B cell (primary cell): ENCODE measurements around the gene TEFM. TPM values are rescaled to one million over a fixed set of nuclear protein-coding genes. Genes with fewer than 3 reads are reported as not detected.
"Not testable (repeated sequence)": the region's sequence is repeated elsewhere in the genome, so short reads cannot be mapped to it uniquely, and the experiment has no call there.

Experiments
- ATAC-seq: fragments of 200-7000 bp; cut with Tn5 transposase; one replicate; pipeline ENCODE4 v1.10.0; 2021; ENCODE audit warnings: low read depth, mild to moderate bottlenecking, moderate number of reproducible peaks, moderate library complexity
- CTCF ChIA-PET: fragments of 350-600 bp; sonication (Branson Sonifier 250); formaldehyde crosslinking; loops from one replicate; lab custom pipeline; 2021; ENCODE audit warnings: antibody characterized with exemption, inconsistent platforms; lab: Charles Lee
- POLR2A ChIA-PET: fragments of 350-600 bp; sonication (Branson Sonifier 250); formaldehyde crosslinking; loops from one replicate; lab custom pipeline; 2021; ENCODE audit warnings: antibody characterized with exemption; lab: Charles Lee
- DNase-seq: peaks from one replicate; pipeline ENCODE4 v3.0.0; 2013
- H2AFZ ChIP-seq: 2 replicates; pipeline ENCODE4 v1.6.1; 2012; ENCODE audit warnings: mild to moderate bottlenecking, low read depth, low read length; ENCODE audit not compliant: insufficient read depth, poor library complexity, severe bottlenecking
- H3K27ac ChIP-seq, 2 donors: 1 replicate in 1 of 2; 2 replicates in 1 of 2; pipeline ENCODE4 v1.5.1; 2012 to 2013; ENCODE audit warnings: low read length in 2 of 2, mild to moderate bottlenecking in 2 of 2, moderate library complexity in 1 of 2
- H3K27me3 ChIP-seq, 4 experiments: fragments of 200-600 bp in 1 of 4; sonication (generic) in 1 of 4; replicated peaks in 1 of 4; 1 replicate in 2 of 4; 2 replicates in 2 of 4; pipeline versions ENCODE4 v1.6.1 to v1.7.0; 2013 to 2016; ENCODE audit warnings: low read length in 3 of 4, mild to moderate bottlenecking in 2 of 4, mixed read lengths in 1 of 4, moderate library complexity in 1 of 4; ENCODE audit not compliant: insufficient read depth in 4 of 4, control insufficient read depth in 3 of 4; ENCODE audit errors: control extremely low read depth in 1 of 4
- H3K36me3 ChIP-seq, 2 experiments: replicated peaks in 1 of 2; 1 replicate in 1 of 2; 2 replicates in 1 of 2; pipeline versions ENCODE4 v1.6.1 to v1.7.1; 2013; ENCODE audit warnings: low read length in 1 of 2; ENCODE audit not compliant: insufficient read depth in 2 of 2, control insufficient read depth in 1 of 2; ENCODE audit errors: control extremely low read depth in 1 of 2, extremely low read depth in 1 of 2
- H3K4me1 ChIP-seq, 2 donors: fragments of 200-600 bp in 1 of 2; sonication (generic) in 1 of 2; 1 replicate in 1 of 2; 2 replicates in 1 of 2; pipeline versions ENCODE4 v1.5.1 to v1.6.1; 2013 to 2017; ENCODE audit warnings: low read length in 2 of 2; ENCODE audit not compliant: control insufficient read depth in 2 of 2, insufficient read depth in 2 of 2
- H3K4me2 ChIP-seq: replicated peaks from 2 replicates; pipeline ENCODE3; 2012; ENCODE audit warnings: mild to moderate bottlenecking, low read depth, low read length; ENCODE audit not compliant: poor library complexity, severe bottlenecking
- H3K4me3 ChIP-seq, 5 experiments: fragments of 200-600 bp in 1 of 5; sonication (generic) in 1 of 5; 1 replicate in 3 of 5; 2 replicates in 2 of 5; pipeline versions ENCODE4 v1.5.1 to v1.7.0; 2011 to 2016; ENCODE audit warnings: low read length in 4 of 5, mild to moderate bottlenecking in 4 of 5, low read depth in 2 of 5, control low read depth in 1 of 5, moderate library complexity in 1 of 5; ENCODE audit not compliant: insufficient read depth in 1 of 5; ENCODE audit errors: control extremely low read depth in 1 of 5, extremely low read depth in 1 of 5
- H3K79me2 ChIP-seq: fragments of 200-600 bp; sonication (generic); one replicate; pipeline ENCODE4 v1.6.0; 2016; ENCODE audit warnings: low read length; ENCODE audit not compliant: control insufficient read depth, insufficient read depth
- H3K9ac ChIP-seq: fragments of 200-600 bp; sonication (generic); 2 replicates; pipeline ENCODE4 v1.6.1; 2017; ENCODE audit warnings: mild to moderate bottlenecking, low read length, moderate library complexity
- H3K9me3 ChIP-seq, 3 donors: one replicate each; pipeline versions ENCODE4 v1.6.1 to v1.7.1; 2013; ENCODE audit warnings: low read length in 2 of 3; ENCODE audit not compliant: control insufficient read depth in 2 of 3, insufficient read depth in 1 of 3; ENCODE audit errors: control extremely low read depth in 1 of 3
- H4K20me1 ChIP-seq: 2 replicates; pipeline ENCODE4 v1.6.0; 2012; ENCODE audit warnings: mild to moderate bottlenecking, low read length; ENCODE audit not compliant: insufficient read depth, control insufficient read depth, poor library complexity, severe bottlenecking
- H3K27ac Mint-ChIP-seq: one replicate; pipeline ENCODE4 v1.8.0; 2021; ENCODE audit warnings: mixed read lengths
- H3K27me3 Mint-ChIP-seq: one replicate; pipeline ENCODE4 v1.8.0; 2021; ENCODE audit warnings: mixed read lengths
- H3K4me1 Mint-ChIP-seq: one replicate; pipeline ENCODE4 v1.8.0; 2021; ENCODE audit warnings: mixed read lengths
- H3K4me3 Mint-ChIP-seq: one replicate; pipeline ENCODE4 v1.8.0; 2021; ENCODE audit warnings: mixed read lengths
- H3K9me3 Mint-ChIP-seq: one replicate; pipeline ENCODE4 v1.8.0; 2022; ENCODE audit warnings: mixed read lengths; ENCODE audit not compliant: insufficient read depth
- EZH2 ChIP-seq: IDR thresholded peaks from 2 replicates; pipeline ENCODE4 v1.6.1; 2012; ENCODE audit warnings: borderline replicate concordance, low read depth, mild to moderate bottlenecking, moderate library complexity, low read length; ENCODE audit not compliant: insufficient read depth, poor library complexity, severe bottlenecking
- WGBS: methylation state at CpG from one replicate; pipeline ENCODE4 v1.1.5; 2013; ENCODE audit warnings: missing lambda C conversion rate; ENCODE audit not compliant: insufficient coverage; 5-methylcytosine and 5-hydroxymethylcytosine counted together
- intact Hi-C: fragments of 100-400 bp; cut with micrococcal nuclease; formaldehyde crosslinking; loops from one replicate; pipeline ENCODE4 v1.10.0; 2022
- polyA plus RNA-seq: library from polyadenylated mRNA; depleted of rRNA; stranded (reverse); fragments of >200 nt; gene quantifications from 2 replicates; pipeline ENCODE4 v1.2.3, GENCODE V29; 2012
- total RNA-seq, 2 donors: library from RNA; stranded (reverse); fragments of 120-200 nt in 1 of 2; gene quantifications; 1 replicate in 1 of 2; 2 replicates in 1 of 2; pipeline versions ENCODE4 v1.2.3 to v1.2.4, GENCODE V29; 2013 to 2022
- TF ChIP-seq, protein P1 (sequence below): fragments of 200-600 bp; IDR thresholded peaks from one replicate; pipeline ENCODE4 v1.8.0; 2022; ENCODE audit warnings: antibody characterized with exemption, mild to moderate bottlenecking

The TEFM gene
- total and polyA plus RNA-seq, 2 donors (not counting 1 experiment from before 2014, with no cell fraction given) = 8.8 to 27.8 TPM

DNA sequence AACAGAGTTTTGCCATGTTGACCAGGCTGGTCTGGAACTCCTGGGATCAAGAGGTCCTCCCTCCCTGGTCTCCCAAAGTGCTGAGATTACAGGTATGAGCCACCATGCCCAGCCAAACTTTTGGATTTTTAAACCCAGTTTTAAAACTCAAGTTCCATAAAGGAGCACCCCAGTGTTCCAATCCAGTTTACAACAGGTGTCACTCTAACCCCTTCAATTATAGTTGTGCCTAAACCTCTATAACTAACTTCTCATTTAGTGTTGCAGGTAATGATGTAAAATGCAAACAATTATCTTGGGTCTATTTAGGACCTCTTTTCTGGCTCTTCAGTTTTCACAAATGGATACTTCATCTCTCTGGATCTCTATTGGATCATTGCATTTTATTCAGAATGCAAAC lies 7.9 kb upstream of the TEFM start:
- ChIA-PET POLR2A (no interaction called here), CTCF (no interaction called here)
- no peaks in the 10 kb centered on the region for H4K20me1 ChIP-seq
- H3K4me3 ChIP-seq = no peak overlapping the region
- DNase-seq (peak; percentile 42), ATAC-seq (peak; percentile 41)
- H3K79me2 ChIP-seq = no peaks in the 10 kb centered on the region
- no peak overlapping the region for H3K9ac ChIP-seq
- Mint-ChIP-seq H3K27me3 (no peaks in the 10 kb centered on the region), H3K4me3 (no peak overlapping the region), H3K4me1 (peaks cover 3% of the 10 kb centered on the region), H3K27ac (no peak overlapping the region), H3K9me3 (no peaks in the 10 kb centered on the region)
- H3K9me3 ChIP-seq = no peaks in the 10 kb centered on the region
- peaks cover 3 to 4% of the 10 kb centered on the region in 2 donors for H3K4me1 ChIP-seq
- TF ChIP-seq EZH2 = no peak
- TF ChIP-seq, protein P1, sequence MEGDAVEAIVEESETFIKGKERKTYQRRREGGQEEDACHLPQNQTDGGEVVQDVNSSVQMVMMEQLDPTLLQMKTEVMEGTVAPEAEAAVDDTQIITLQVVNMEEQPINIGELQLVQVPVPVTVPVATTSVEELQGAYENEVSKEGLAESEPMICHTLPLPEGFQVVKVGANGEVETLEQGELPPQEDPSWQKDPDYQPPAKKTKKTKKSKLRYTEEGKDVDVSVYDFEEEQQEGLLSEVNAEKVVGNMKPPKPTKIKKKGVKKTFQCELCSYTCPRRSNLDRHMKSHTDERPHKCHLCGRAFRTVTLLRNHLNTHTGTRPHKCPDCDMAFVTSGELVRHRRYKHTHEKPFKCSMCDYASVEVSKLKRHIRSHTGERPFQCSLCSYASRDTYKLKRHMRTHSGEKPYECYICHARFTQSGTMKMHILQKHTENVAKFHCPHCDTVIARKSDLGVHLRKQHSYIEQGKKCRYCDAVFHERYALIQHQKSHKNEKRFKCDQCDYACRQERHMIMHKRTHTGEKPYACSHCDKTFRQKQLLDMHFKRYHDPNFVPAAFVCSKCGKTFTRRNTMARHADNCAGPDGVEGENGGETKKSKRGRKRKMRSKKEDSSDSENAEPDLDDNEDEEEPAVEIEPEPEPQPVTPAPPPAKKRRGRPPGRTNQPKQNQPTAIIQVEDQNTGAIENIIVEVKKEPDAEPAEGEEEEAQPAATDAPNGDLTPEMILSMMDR = no peak
- H3K4me2 ChIP-seq = no peak overlapping the region
- H3K27ac ChIP-seq = no peak overlapping the region
- H3K36me3 ChIP-seq = no peaks in the 10 kb centered on the region
- H2AFZ ChIP-seq = no peak overlapping the region
- H3K27me3 ChIP-seq = no peaks in the 10 kb centered on the region
- intact Hi-C loops = no loop called here

DNA sequence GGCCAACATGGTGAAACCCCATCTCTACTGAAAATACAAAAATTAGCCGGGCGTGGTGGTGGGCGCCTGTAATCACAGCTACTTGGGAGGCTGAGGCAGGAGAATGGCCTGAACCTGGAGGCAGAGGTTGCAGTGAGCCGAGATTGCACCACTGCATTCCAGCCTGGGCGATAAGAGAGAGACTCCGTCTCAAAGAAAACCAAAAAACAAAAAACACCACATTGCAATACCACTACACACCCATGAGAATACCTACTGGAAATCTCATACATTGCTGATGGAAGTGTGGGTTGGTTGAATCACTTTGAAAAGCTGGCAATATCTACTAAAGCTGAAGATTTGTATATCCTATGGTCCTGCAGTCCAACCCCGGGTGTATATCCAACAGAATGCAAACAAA lies 4.1 kb upstream of the TEFM start:
- 100% methylated on average over 4 of the region's 7 CpGs for WGBS
- intact Hi-C loops, H3K27me3 Mint-ChIP-seq, H3K4me3 ChIP-seq, H4K20me1 ChIP-seq, H3K4me3 Mint-ChIP-seq, H3K9me3 ChIP-seq, H3K9ac ChIP-seq, H3K4me2 ChIP-seq, DNase-seq, H3K27ac ChIP-seq, POLR2A ChIA-PET, H3K9me3 Mint-ChIP-seq, H3K36me3 ChIP-seq, H3K27me3 ChIP-seq, H2AFZ ChIP-seq, ATAC-seq, H3K27ac Mint-ChIP-seq: not testable (repeated sequence)
- CTCF ChIA-PET = interaction anchor here (0.6 kb wide), 2 partner anchors 58 to 1170 kb away, joined by 3 to 4 read pairs; no protein-coding TSS in a partner anchor
- H3K4me1 Mint-ChIP-seq = peaks cover 25% of the 10 kb centered on the region
- peaks cover 21 to 31% of the 10 kb centered on the region in 2 donors for H3K4me1 ChIP-seq
- H3K79me2 ChIP-seq = peaks cover 22% of the 10 kb centered on the region
